ENCODE results near the gene UFC1.
"Not testable (repeated sequence)": the region's sequence is repeated elsewhere in the genome, so short reads cannot be mapped to it uniquely, and the experiment has no call there.

The UFC1 gene

DNA sequence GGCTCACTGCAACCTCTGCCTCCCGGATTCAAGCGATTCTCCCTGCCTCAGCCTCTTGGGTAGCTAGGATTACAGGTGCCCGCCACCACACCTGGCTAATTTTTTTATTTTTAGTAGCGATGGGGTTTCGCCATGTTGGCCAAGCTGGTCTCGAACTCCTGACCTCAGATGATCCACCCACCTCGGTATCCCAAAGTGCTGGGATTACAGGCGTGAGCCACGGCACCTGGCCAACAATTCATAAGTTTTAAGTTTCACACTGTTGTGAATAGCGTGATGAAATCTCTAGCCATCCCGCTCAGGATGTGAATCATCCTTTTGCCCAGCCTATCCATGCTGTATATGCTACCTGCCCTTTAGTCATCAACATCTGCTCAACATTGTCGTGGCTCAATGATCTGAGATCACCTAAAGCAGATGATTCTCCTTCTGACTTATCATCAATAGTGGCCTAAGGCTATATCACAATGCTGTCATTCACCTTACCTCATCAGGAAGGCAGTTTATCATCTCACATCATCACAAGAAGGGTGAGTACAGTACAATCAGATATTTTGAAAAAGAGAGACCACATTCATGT is 38.6 kb upstream of the UFC1 start:
- ChIA-PET POLR2A (interaction anchor here (1.2 kb wide), 1 partner anchor 17 kb away, joined by 4 read pairs; the partner anchor contains the start of gene DEDD), CTCF (interaction anchor here (1.0 to 2.6 kb wide), 2 partner anchors 16 to 41 kb away, joined by 3 to 7 read pairs; no protein-coding TSS in a partner anchor)
- H3K27ac ChIP-seq (ENCODE audit: insufficient read depth in 1 of 2, low read depth in 1 of 2, low read length in 2 of 2, poor library complexity in 1 of 2, severe bottlenecking in 2 of 2): peak overlapping the region in 1 of 2 experiments; percentile 55
- no peak overlapping the region for H3K4me3 ChIP-seq (ENCODE audit: control insufficient read depth in 1 of 7, extremely low read depth in 1 of 7, insufficient read depth in 4 of 7, low read depth in 2 of 7, low read length in 6 of 7)
- H3K4me1 ChIP-seq (ENCODE audit: control extremely low read depth in 1 of 4, control insufficient read depth in 4 of 4, insufficient read depth in 4 of 4, low read length in 3 of 4): peaks cover 46 to 84% (median 63%) of the 10 kb centered on the region in 4 experiments
- WGBS (ENCODE audit: insufficient coverage): 95% methylated on average over 12 of the region's 12 CpGs
- no peaks in the 10 kb centered on the region for H3K27me3 ChIP-seq (replicated peaks in 2 of 5; ENCODE audit: control insufficient read depth in 4 of 5, insufficient read depth in 5 of 5, low read length in 4 of 5)
- DNase-seq: peak in 1 of 3 donors; percentile 22
- H3K9me3 ChIP-seq (ENCODE audit: control extremely low read depth in 1 of 5, control insufficient read depth in 4 of 5, insufficient read depth in 2 of 5, low read depth in 1 of 5, low read length in 4 of 5): no peaks in the 10 kb centered on the region
- peaks cover under 1 to 10% (median 3%) of the 10 kb centered on the region in 4 experiments for H3K36me3 ChIP-seq (ENCODE audit: control insufficient read depth in 4 of 4, insufficient read depth in 4 of 4, low read length in 3 of 4)

DNA sequence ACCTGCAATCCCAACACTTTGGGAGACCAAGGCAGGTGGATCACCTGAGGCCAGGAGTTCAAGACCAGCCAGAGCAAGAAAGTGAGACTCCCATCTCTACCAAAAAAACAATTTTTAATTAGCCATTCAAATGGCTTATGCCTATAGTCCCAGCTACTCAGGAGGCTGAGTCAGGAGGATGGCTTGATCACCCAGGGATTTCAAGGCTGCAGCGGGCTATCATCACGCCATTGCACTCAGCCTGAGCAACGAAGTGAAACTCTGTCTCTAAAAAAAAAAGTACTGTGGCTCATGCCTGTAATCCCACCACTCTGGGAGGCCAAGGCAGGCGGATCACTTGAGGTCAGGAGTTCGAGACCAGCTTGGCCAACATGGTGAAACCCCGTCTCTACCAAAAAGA is 37.8 kb upstream of the UFC1 start:
- DNase-seq; H3K27me3 ChIP-seq (replicated peaks in 2 of 5; ENCODE audit: control insufficient read depth in 4 of 5, insufficient read depth in 5 of 5, low read length in 4 of 5); H3K4me3 ChIP-seq (ENCODE audit: control insufficient read depth in 1 of 7, extremely low read depth in 1 of 7, insufficient read depth in 4 of 7, low read depth in 2 of 7, low read length in 6 of 7); H3K9me3 ChIP-seq (ENCODE audit: control extremely low read depth in 1 of 5, control insufficient read depth in 4 of 5, insufficient read depth in 2 of 5, low read depth in 1 of 5, low read length in 4 of 5); H3K27ac ChIP-seq (ENCODE audit: insufficient read depth in 1 of 2, low read depth in 1 of 2, low read length in 2 of 2, poor library complexity in 1 of 2, severe bottlenecking in 2 of 2); POLR2A ChIA-PET: not testable (repeated sequence)
- H3K36me3 ChIP-seq (ENCODE audit: control insufficient read depth in 4 of 4, insufficient read depth in 4 of 4, low read length in 3 of 4): peaks cover 4 to 17% (median 8%) of the 10 kb centered on the region in 4 experiments
- 94% methylated on average over 6 of the region's 6 CpGs for WGBS (ENCODE audit: insufficient coverage)
- peaks cover 46 to 86% (median 61%) of the 10 kb centered on the region in 4 experiments for H3K4me1 ChIP-seq (ENCODE audit: control extremely low read depth in 1 of 4, control insufficient read depth in 4 of 4, insufficient read depth in 4 of 4, low read length in 3 of 4)
- CTCF ChIA-PET: interaction anchor here (1.0 to 2.7 kb wide), 4 partner anchors 15 to 74 kb away, joined by 3 to 16 read pairs (median 6); no protein-coding TSS in a partner anchor

DNA sequence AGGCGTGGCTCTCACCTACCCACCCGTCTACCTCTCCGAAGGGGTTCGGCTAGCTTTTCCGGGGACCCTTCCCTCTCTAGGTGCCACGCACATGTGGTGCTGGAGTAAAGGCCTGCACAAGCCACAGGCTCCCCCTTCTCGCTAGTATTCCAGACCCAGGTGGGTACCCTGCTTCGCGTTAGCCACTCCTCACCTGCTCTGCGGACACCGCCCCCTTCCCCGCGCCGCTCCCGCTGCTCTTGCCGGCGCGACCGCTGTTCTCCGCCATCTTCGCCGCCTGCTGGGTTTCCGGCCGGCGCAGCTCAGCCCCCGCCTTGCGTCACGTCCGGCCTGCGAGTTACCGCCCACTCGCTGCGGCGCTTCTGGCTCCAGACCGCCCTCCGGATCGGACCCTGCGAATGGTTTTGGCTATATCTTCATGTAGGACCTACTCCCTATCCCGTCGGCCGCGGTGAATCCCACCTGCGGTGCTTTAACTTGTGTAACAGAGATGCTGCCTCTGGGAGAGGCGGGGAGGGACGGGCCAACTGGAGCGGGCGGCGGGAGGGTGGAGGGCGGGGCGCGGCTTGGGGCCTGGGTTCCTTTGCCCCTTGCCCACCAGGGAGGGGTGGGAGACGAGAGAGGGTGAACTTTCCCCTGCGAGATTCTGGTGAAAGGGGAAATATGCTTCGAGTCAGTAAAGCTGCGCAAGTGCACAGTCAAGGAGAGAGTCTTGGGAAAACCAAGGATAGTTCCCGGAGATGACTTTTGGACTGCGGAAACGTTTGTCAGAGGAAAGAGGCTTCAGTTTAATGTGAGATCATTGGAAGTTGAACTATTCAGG is 35.8 kb upstream of the UFC1 start, which contains the start of the genes NIT1 and PFDN2:
TSS of gene NIT1 (plus strand) at position 347 of the 823 bp plus-strand sequence. CDS start at position 419, 72 bp downstream.
TSS of gene PFDN2 (minus strand) at position 279 of the 823 bp plus-strand sequence. CDS start at position 268, 11 bp downstream.
- ChIA-PET POLR2A (interaction anchor here (0.6 to 1.2 kb wide), 3 partner anchors 15 to 23 kb away, joined by 4 to 7 read pairs (median 6); partner anchors contain the start of genes DEDD and KLHDC9), CTCF (interaction anchor here (0.9 to 2.7 kb wide), 11 partner anchors 9 to 97 kb away, joined by 3 to 16 read pairs (median 6); partner anchors contain the start of genes DEDD and F11R)
- peak within 1 kb of the TSS; percentile 78 to 93 for H3K27ac ChIP-seq (ENCODE audit: insufficient read depth in 1 of 2, low read depth in 1 of 2, low read length in 2 of 2, poor library complexity in 1 of 2, severe bottlenecking in 2 of 2)
- peaks cover 7 to 36% (median 24%) of the 10 kb centered on the region in 4 experiments for H3K36me3 ChIP-seq (ENCODE audit: control insufficient read depth in 4 of 4, insufficient read depth in 4 of 4, low read length in 3 of 4)
- DNase-seq: peak; percentile 85 to 93 (median 88)
- H3K27me3 ChIP-seq (replicated peaks in 2 of 5; ENCODE audit: control insufficient read depth in 4 of 5, insufficient read depth in 5 of 5, low read length in 4 of 5): no peaks in the 10 kb centered on the region
- 0% methylated on average over 55 of the region's 58 CpGs for WGBS (ENCODE audit: insufficient coverage)
- H3K4me3 ChIP-seq (ENCODE audit: control insufficient read depth in 1 of 7, extremely low read depth in 1 of 7, insufficient read depth in 4 of 7, low read depth in 2 of 7, low read length in 6 of 7): peak within 1 kb of the TSS; percentile 66 to 100 (median 97)
- peaks cover 33 to 78% (median 60%) of the 10 kb centered on the region in 4 experiments for H3K4me1 ChIP-seq (ENCODE audit: control extremely low read depth in 1 of 4, control insufficient read depth in 4 of 4, insufficient read depth in 4 of 4, low read length in 3 of 4)
- H3K9me3 ChIP-seq (ENCODE audit: control extremely low read depth in 1 of 5, control insufficient read depth in 4 of 5, insufficient read depth in 2 of 5, low read depth in 1 of 5, low read length in 4 of 5): no peaks in the 10 kb centered on the region

DNA sequence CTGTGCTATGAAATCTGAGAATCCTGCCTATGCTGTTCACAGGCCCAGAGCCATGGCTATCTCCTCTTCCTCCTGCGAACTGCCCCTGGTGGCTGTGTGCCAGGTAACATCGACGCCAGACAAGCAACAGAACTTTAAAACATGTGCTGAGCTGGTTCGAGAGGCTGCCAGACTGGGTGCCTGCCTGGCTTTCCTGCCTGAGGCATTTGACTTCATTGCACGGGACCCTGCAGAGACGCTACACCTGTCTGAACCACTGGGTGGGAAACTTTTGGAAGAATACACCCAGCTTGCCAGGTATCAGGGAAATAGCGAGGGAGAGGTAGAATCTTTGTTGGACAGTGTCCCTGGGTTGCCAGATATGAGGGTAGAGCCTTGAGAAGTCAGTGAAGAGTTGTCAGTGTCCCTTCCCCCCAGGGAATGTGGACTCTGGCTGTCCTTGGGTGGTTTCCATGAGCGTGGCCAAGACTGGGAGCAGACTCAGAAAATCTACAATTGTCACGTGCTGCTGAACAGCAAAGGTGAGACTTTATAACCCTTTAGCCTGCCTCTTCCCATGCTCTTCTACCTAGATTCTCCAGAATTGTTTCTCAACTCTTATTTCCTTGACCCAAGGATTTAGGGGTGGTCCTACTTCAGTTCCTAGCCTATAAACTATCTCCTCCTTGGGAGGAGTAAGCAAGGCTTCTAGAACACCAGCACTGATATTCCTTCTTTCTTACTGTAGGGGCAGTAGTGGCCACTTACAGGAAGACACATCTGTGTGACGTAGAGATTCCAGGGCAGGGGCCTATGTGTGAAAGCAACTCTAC is 34.5 kb upstream of the UFC1 start:
- Histone ChIP-seq H3K9me3 (ENCODE audit: control extremely low read depth in 1 of 5, control insufficient read depth in 4 of 5, insufficient read depth in 2 of 5, low read depth in 1 of 5, low read length in 4 of 5) (no peaks in the 10 kb centered on the region), H3K4me1 (ENCODE audit: control extremely low read depth in 1 of 4, control insufficient read depth in 4 of 4, insufficient read depth in 4 of 4, low read length in 3 of 4) (peaks cover 23 to 65% (median 48%) of the 10 kb centered on the region in 4 experiments), H3K4me3 (ENCODE audit: control insufficient read depth in 1 of 7, extremely low read depth in 1 of 7, insufficient read depth in 4 of 7, low read depth in 2 of 7, low read length in 6 of 7) (peak overlapping the region in 6 of 7 experiments; percentile 0 to 100 (median 93)), H3K27me3 (replicated peaks in 2 of 5; ENCODE audit: control insufficient read depth in 4 of 5, insufficient read depth in 5 of 5, low read length in 4 of 5) (no peaks in the 10 kb centered on the region), H3K27ac (ENCODE audit: insufficient read depth in 1 of 2, low read depth in 1 of 2, low read length in 2 of 2, poor library complexity in 1 of 2, severe bottlenecking in 2 of 2) (peak overlapping the region; percentile 18 to 93), H3K36me3 (ENCODE audit: control insufficient read depth in 4 of 4, insufficient read depth in 4 of 4, low read length in 3 of 4) (peaks cover 7 to 47% (median 35%) of the 10 kb centered on the region in 4 experiments)
- 72% methylated on average over 8 of the region's 10 CpGs for WGBS (ENCODE audit: insufficient coverage)
- POLR2A ChIA-PET: interaction anchor here (0.6 kb wide), 1 partner anchor 15 kb away, joined by 3 read pairs; no protein-coding TSS in a partner anchor
- DNase-seq: peak; percentile 63 to 84 (median 73)
- CTCF ChIA-PET: interaction anchor here (0.8 to 1.3 kb wide), 2 partner anchors 9 to 14 kb away, joined by 3 to 6 read pairs; partner anchors contain the start of gene DEDD

DNA sequence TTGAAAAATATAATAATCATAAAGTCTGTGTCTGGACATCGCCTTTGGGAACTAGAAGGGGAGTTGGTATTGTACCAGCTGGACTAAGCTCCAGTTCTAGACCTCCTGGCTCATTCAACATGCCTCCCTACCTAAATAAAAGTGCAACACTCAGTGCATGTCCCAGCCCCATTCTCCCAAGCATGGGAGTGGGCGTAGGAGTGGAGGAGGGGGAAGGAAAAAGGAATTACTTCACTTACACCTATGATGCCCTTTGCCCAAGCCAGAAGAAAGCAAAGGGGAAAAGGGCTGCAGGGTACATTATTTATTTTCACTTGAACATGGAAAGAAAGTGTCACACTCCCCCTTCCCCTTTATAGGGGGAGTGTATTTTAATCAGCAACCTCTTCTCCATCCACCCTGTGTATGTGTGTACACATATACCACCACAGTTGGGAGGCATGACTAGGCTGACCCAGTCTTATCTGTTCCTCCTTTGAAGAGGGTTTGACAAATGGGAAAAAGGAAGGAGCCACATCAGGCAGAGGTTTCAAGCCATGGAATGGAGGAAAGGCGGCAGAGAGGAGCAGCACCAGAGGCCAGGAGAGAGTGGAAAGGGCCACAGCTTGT is 32.6 kb upstream of the UFC1 start:
- H3K4me1 ChIP-seq (ENCODE audit: control extremely low read depth in 1 of 4, control insufficient read depth in 4 of 4, insufficient read depth in 4 of 4, low read length in 3 of 4): peaks cover 19 to 48% (median 36%) of the 10 kb centered on the region in 4 experiments
- H3K27me3 ChIP-seq (replicated peaks in 2 of 5; ENCODE audit: control insufficient read depth in 4 of 5, insufficient read depth in 5 of 5, low read length in 4 of 5): no peaks in the 10 kb centered on the region
- ChIA-PET CTCF (interaction anchor here (0.8 to 1.8 kb wide), 6 partner anchors 9 to 123 kb away, joined by 3 to 10 read pairs (median 4); no protein-coding TSS in a partner anchor), POLR2A (no interaction called here)
- no peak for DNase-seq
- WGBS (ENCODE audit: insufficient coverage): no CpG with 5 or more reads among the region's 3 CpGs
- H3K9me3 ChIP-seq (ENCODE audit: control extremely low read depth in 1 of 5, control insufficient read depth in 4 of 5, insufficient read depth in 2 of 5, low read depth in 1 of 5, low read length in 4 of 5): no peaks in the 10 kb centered on the region
- peak overlapping the region; percentile 7 to 33 for H3K27ac ChIP-seq (ENCODE audit: insufficient read depth in 1 of 2, low read depth in 1 of 2, low read length in 2 of 2, poor library complexity in 1 of 2, severe bottlenecking in 2 of 2)
- peaks cover 7 to 55% (median 42%) of the 10 kb centered on the region in 4 experiments for H3K36me3 ChIP-seq (ENCODE audit: control insufficient read depth in 4 of 4, insufficient read depth in 4 of 4, low read length in 3 of 4)
- no peak overlapping the region for H3K4me3 ChIP-seq (ENCODE audit: control insufficient read depth in 1 of 7, extremely low read depth in 1 of 7, insufficient read depth in 4 of 7, low read depth in 2 of 7, low read length in 6 of 7)

DNA sequence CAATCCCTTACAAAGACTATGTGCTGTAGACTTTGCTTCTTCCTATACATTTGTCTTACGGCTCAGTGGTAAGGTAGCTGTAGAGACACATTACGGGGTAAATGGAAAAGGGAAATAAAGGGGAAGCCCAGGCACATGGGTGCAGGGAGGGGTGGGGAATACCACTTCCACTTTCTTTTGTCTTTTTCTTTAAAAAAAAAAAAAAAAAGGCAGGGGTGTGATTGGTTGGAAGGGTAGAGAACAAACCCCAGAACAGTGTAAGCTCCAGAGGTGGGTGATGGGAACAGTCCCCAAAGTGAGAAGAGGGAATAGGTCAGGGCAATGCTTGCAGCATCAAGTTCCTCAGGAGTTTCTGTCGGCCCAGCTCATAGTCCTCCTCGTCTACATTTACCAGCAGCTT is 31.9 kb upstream of the UFC1 start:
- ChIA-PET POLR2A (interaction anchor here (0.6 kb wide), 1 partner anchor 138 kb away, joined by 4 read pairs; no protein-coding TSS in a partner anchor), CTCF (interaction anchor here (0.8 to 1.8 kb wide), 9 partner anchors 9 to 124 kb away, joined by 3 to 10 read pairs (median 4); partner anchors contain the start of genes KLHDC9 and PPOX)
- Histone ChIP-seq H3K4me3 (ENCODE audit: control insufficient read depth in 1 of 7, extremely low read depth in 1 of 7, insufficient read depth in 4 of 7, low read depth in 2 of 7, low read length in 6 of 7) (no peak overlapping the region), H3K36me3 (ENCODE audit: control insufficient read depth in 4 of 4, insufficient read depth in 4 of 4, low read length in 3 of 4) (peaks cover 7 to 60% (median 44%) of the 10 kb centered on the region in 4 experiments), H3K9me3 (ENCODE audit: control extremely low read depth in 1 of 5, control insufficient read depth in 4 of 5, insufficient read depth in 2 of 5, low read depth in 1 of 5, low read length in 4 of 5) (no peaks in the 10 kb centered on the region), H3K4me1 (ENCODE audit: control extremely low read depth in 1 of 4, control insufficient read depth in 4 of 4, insufficient read depth in 4 of 4, low read length in 3 of 4) (peaks cover 19 to 41% (median 30%) of the 10 kb centered on the region in 4 experiments), H3K27ac (ENCODE audit: insufficient read depth in 1 of 2, low read depth in 1 of 2, low read length in 2 of 2, poor library complexity in 1 of 2, severe bottlenecking in 2 of 2) (peak overlapping the region; percentile 7 to 33), H3K27me3 (replicated peaks in 2 of 5; ENCODE audit: control insufficient read depth in 4 of 5, insufficient read depth in 5 of 5, low read length in 4 of 5) (no peaks in the 10 kb centered on the region)
- WGBS (ENCODE audit: insufficient coverage): 83% methylated on average over 1 of the region's 4 CpGs
- peak; percentile 36 to 66 (median 55) for DNase-seq
